ENCODE data around the gene GSG1. TPM values are rescaled to one million over a fixed set of nuclear protein-coding genes. Genes with fewer than 3 reads are reported as not detected.

GSG1 gene
- polyA plus RNA-seq, 3 donors: not detected

DNA sequence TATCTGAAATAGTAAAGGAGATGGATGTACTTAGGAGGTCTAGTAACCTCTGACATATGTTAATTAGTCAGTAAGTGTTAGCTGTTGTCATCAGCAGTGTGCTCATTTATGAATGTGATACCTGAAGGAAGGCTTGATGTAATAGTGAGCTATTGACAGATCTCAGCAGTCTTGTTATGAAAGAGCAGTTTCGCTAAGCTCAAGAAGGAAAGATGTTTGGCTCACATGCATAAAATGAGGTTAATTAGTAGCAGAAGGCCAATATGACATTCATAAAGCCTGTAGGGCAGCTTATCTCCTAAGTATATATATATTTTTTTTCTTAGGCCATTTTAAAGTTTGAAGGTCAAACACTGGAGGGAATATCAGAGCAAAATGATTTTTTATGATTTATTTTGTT lies 56.5 kb downstream of the GSG1 start:
- peaks cover 1 to 8% (median 4%) of the 10 kb centered on the region in 3 donors for H3K27me3 Mint-ChIP-seq (ENCODE audit: low read depth in 3 of 3)
- H3K4me3 Mint-ChIP-seq: no peak overlapping the region
- H3K4me1 ChIP-seq (ENCODE audit: control insufficient read depth in 1 of 2, insufficient read depth in 2 of 2, low read length in 2 of 2): peaks cover 7 to 12% of the 10 kb centered on the region in 2 donors
- no peak overlapping the region for H3K27ac ChIP-seq (ENCODE audit: low read depth in 1 of 2, low read length in 2 of 2)
- H3K36me3 ChIP-seq (replicated peaks in 1 of 2; ENCODE audit: control insufficient read depth in 1 of 2, insufficient read depth in 2 of 2, low read length in 2 of 2): no peaks in the 10 kb centered on the region
- no peak overlapping the region for H3K4me3 ChIP-seq (replicated peaks in 1 of 3; ENCODE audit: low read depth in 2 of 3, low read length in 3 of 3)
- H3K79me2 ChIP-seq (ENCODE audit: insufficient read depth, low read length): no peaks in the 10 kb centered on the region
- no peak for DNase-seq
- no peaks in the 10 kb centered on the region for H4K20me1 ChIP-seq (ENCODE audit: insufficient read depth, low read length)
- H3K9ac ChIP-seq (ENCODE audit: insufficient read depth, low read length, poor library complexity, severe bottlenecking): no peak overlapping the region
- H3K9me3 ChIP-seq (replicated peaks in 1 of 2; ENCODE audit: control insufficient read depth in 1 of 2, insufficient read depth in 1 of 2, low read length in 2 of 2): peaks cover 0 to 8% of the 10 kb centered on the region in 2 donors
- WGBS (ENCODE audit: insufficient coverage): no CpG with 5 or more reads among the region's 1 CpG
- intact Hi-C loops (cut with micrococcal nuclease): no loop called here
- H3K4me2 ChIP-seq (replicated peaks; ENCODE audit: extremely low read depth, low read length, poor library complexity, severe bottlenecking): no peak overlapping the region
- peaks cover 9% of the 10 kb centered on the region for H3K4me1 Mint-ChIP-seq
- H2AFZ ChIP-seq (ENCODE audit: insufficient read depth, low read depth, low read length, poor library complexity, severe bottlenecking): no peak overlapping the region
- no peak for TF ChIP-seq CTCF (IDR thresholded peaks at IDR 0.05)
- H3K9me3 Mint-ChIP-seq: peaks cover 8 to 13% (median 11%) of the 10 kb centered on the region in 7 donors
- H3K27me3 ChIP-seq (ENCODE audit: control insufficient read depth in 2 of 2, insufficient read depth in 2 of 2, low read length in 2 of 2): no peaks in the 10 kb centered on the region
- no peak overlapping the region for H3K27ac Mint-ChIP-seq
- H3K36me3 Mint-ChIP-seq: no peaks in the 10 kb centered on the region

DNA sequence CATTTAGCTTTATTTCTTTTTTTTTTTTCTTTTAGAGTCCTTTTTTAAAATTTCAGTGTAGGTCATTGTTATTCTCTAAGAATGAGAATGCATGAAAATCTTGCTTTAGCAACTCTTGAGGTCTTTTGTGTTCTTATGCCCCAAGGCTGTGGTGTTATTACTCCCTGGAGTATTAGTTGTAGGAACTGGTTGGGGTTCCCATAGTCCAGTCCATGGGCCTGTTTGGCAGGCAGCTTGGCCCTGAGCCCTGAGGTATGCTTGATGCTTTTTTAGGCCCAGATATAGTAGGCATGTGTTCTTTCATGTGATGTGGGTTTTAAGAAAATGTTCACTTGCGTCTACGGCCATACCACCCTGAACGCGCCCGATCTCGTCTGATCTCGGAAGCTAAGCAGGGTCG lies 57.7 kb downstream of the GSG1 start:
- H3K27me3 Mint-ChIP-seq (ENCODE audit: low read depth in 3 of 3): peaks cover 1 to 8% (median 4%) of the 10 kb centered on the region in 3 donors
- no peak overlapping the region for H3K4me3 ChIP-seq (replicated peaks in 1 of 3; ENCODE audit: low read depth in 2 of 3, low read length in 3 of 3)

More for the DNA sequence above, 57.7 kb downstream of the GSG1 start:
- H3K9ac ChIP-seq (ENCODE audit: insufficient read depth, low read length, poor library complexity, severe bottlenecking): no peak overlapping the region
- H3K4me1 Mint-ChIP-seq: peaks cover 9% of the 10 kb centered on the region
- no peaks in the 10 kb centered on the region for H3K79me2 ChIP-seq (ENCODE audit: insufficient read depth, low read length)
- intact Hi-C loops (cut with micrococcal nuclease): no loop called here
- H3K27ac ChIP-seq (ENCODE audit: low read depth in 1 of 2, low read length in 2 of 2): no peak overlapping the region
- TF ChIP-seq CTCF (IDR thresholded peaks at IDR 0.05): no peak
- H3K9me3 Mint-ChIP-seq: peaks cover 8 to 13% (median 11%) of the 10 kb centered on the region in 7 donors
- WGBS (ENCODE audit: insufficient coverage): no CpG with 5 or more reads among the region's 8 CpGs
- no peaks in the 10 kb centered on the region for H3K36me3 Mint-ChIP-seq
- no peak overlapping the region for H2AFZ ChIP-seq (ENCODE audit: insufficient read depth, low read depth, low read length, poor library complexity, severe bottlenecking)
- H3K4me3 Mint-ChIP-seq: no peak overlapping the region
- peaks cover 0 to 8% of the 10 kb centered on the region in 2 donors for H3K9me3 ChIP-seq (replicated peaks in 1 of 2; ENCODE audit: control insufficient read depth in 1 of 2, insufficient read depth in 1 of 2, low read length in 2 of 2)
- H3K4me1 ChIP-seq (ENCODE audit: control insufficient read depth in 1 of 2, insufficient read depth in 2 of 2, low read length in 2 of 2): peaks cover 7 to 12% of the 10 kb centered on the region in 2 donors
- no peak for DNase-seq
- H4K20me1 ChIP-seq (ENCODE audit: insufficient read depth, low read length): no peaks in the 10 kb centered on the region
- no peak overlapping the region for H3K27ac Mint-ChIP-seq
- H3K4me2 ChIP-seq (replicated peaks; ENCODE audit: extremely low read depth, low read length, poor library complexity, severe bottlenecking): no peak overlapping the region
- no peaks in the 10 kb centered on the region for H3K27me3 ChIP-seq (ENCODE audit: control insufficient read depth in 2 of 2, insufficient read depth in 2 of 2, low read length in 2 of 2)
- no peaks in the 10 kb centered on the region for H3K36me3 ChIP-seq (replicated peaks in 1 of 2; ENCODE audit: control insufficient read depth in 1 of 2, insufficient read depth in 2 of 2, low read length in 2 of 2)

Data from CD14-positive monocyte (primary cell).